Spinal cord (tissue), 4 donors: Measurements from ENCODE around the gene B4GALT1. TPM values are rescaled to one million over a fixed set of nuclear protein-coding genes. Genes with fewer than 3 reads are reported as not detected.

Source experiments
- polyA plus RNA-seq, 2 donors: library from polyadenylated mRNA; unstranded; fragments of 120-200 nt; gene quantifications; one replicate each; pipeline ENCODE4 v1.2.1, GENCODE V29; 2013; ENCODE audit not compliant: insufficient read length in 2 of 2
- small RNA-seq: library from RNA; depleted of rRNA; stranded (forward); fragments of <200 nt; gene quantifications from one replicate; pipeline ENCODE3, GENCODE V24; 2014; ENCODE audit warnings: low replicate concordance
- total RNA-seq, 2 donors: library from RNA; depleted of rRNA in 1 of 2; stranded (reverse); fragments of 120-200 nt in 1 of 2; fragments of >200 nt in 1 of 2; gene quantifications; one replicate each; pipeline versions ENCODE4 v1.2.3 to v1.2.4, GENCODE V29; 2013 to 2014

The B4GALT1 gene
- total and polyA plus RNA-seq, 4 donors, result 9.5 to 13.3 (median 11.3) TPM

Small RNA genes within 50 kb of the gene (small RNA-seq; reads per million reads assigned to genes)
- 0.18 reads per million for gene RNU4ATAC15P

Other genes with a start within 250 kb of the B4GALT1 start
- 10 to 100 TPM; 33.1 to 34.8 TPM for gene APTX, start 165.7 kb downstream of the B4GALT1 start, total RNA-seq
- 10 to 100 TPM; 34.3 to 36.4 TPM for gene APTX, start 165.7 kb downstream of the B4GALT1 start, polyA plus RNA-seq
- gene DNAJA1, start 142.1 kb downstream of the B4GALT1 start, total RNA-seq, result 100 to 1,000 TPM; 138 to 199 TPM
- 100 to 1,000 TPM; 253 to 276 TPM for gene DNAJA1, start 142.1 kb downstream of the B4GALT1 start, polyA plus RNA-seq
- gene SMU1, start 90.7 kb downstream of the B4GALT1 start, total RNA-seq, result 10 to 100 TPM; 37.6 to 45.3 TPM
- gene SMU1, start 90.7 kb downstream of the B4GALT1 start, polyA plus RNA-seq, result 10 to 100 TPM; 24.0 to 24.4 TPM
- not detected for gene SPINK4, start 72.8 kb upstream of the B4GALT1 start, total RNA-seq
- not detected for gene SPINK4, start 72.8 kb upstream of the B4GALT1 start, polyA plus RNA-seq
- 10 to 100 TPM; 39.0 to 58.6 TPM for gene BAG1, start 97.4 kb upstream of the B4GALT1 start, total RNA-seq
- 100 to 1,000 TPM; 101 to 111 TPM for gene BAG1, start 97.4 kb upstream of the B4GALT1 start, polyA plus RNA-seq
- gene CHMP5, start 97.7 kb upstream of the B4GALT1 start, total RNA-seq, result 100 to 1,000 TPM in 1 of 2 donors, 10 to 100 TPM in 1; 87.3 to 105 TPM
- 100 to 1,000 TPM; 116 to 130 TPM for gene CHMP5, start 97.7 kb upstream of the B4GALT1 start, polyA plus RNA-seq
- 10 to 100 TPM; 24.1 to 29.4 TPM for gene NFX1, start 123.2 kb upstream of the B4GALT1 start, total RNA-seq
- gene NFX1, start 123.2 kb upstream of the B4GALT1 start, polyA plus RNA-seq, result 10 to 100 TPM; 25.9 to 30.4 TPM
- under 1 TPM; 0.33 to 0.89 TPM for gene AQP7, start 235.2 kb upstream of the B4GALT1 start, total RNA-seq
- 1 to 10 TPM; 1.2 to 3.1 TPM for gene AQP7, start 235.2 kb upstream of the B4GALT1 start, polyA plus RNA-seq